HL-60 (cell line): ENCODE measurements around the gene UBAP1L.
A peak's percentile ranks its signal among the peaks of the same experiment; 100 is the strongest.

Experiments
- DNase-seq, 2 experiments: peaks; one replicate each; pipeline ENCODE4 v3.0.0-alpha.2; 2010 to 2020; ENCODE audit warnings: low read depth in 1 of 2, low spot score in 1 of 2
- H3K27ac ChIP-seq: fragments of 250-450 bp; sonication (Bioruptor Pico); replicated peaks from 2 replicates; pipeline ENCODE4 v1.5.1; 2020; ENCODE audit warnings: mild to moderate bottlenecking, moderate library complexity
- H3K27me3 ChIP-seq: fragments of 250-450 bp; sonication (Bioruptor Pico); 2 replicates; pipeline ENCODE4 v1.5.1; 2021; ENCODE audit warnings: mild to moderate bottlenecking, moderate library complexity; ENCODE audit not compliant: insufficient read depth, poor library complexity, severe bottlenecking
- H3K4me3 ChIP-seq: replicated peaks from 2 replicates; pipeline ENCODE4 v1.5.1; 2011; ENCODE audit warnings: mild to moderate bottlenecking, control low read depth, low read length; ENCODE audit not compliant: insufficient read depth
- CTCF ChIP-seq: IDR thresholded peaks from one replicate; pipeline ENCODE4 v1.5.1; 2011; ENCODE audit warnings: low read length, control low read depth, inconsistent platforms; ENCODE audit not compliant: insufficient read depth
- GABPA ChIP-seq: IDR thresholded peaks from 2 replicates; pipeline ENCODE4 v1.6.1; 2012; ENCODE audit warnings: low read depth
- POLR2AphosphoS5 ChIP-seq: IDR thresholded peaks from 2 replicates; pipeline ENCODE4 v1.6.1; 2012; ENCODE audit warnings: low read depth
- REST ChIP-seq: IDR thresholded peaks from 2 replicates; pipeline ENCODE4 v1.6.1; 2012; ENCODE audit warnings: low read depth; ENCODE audit not compliant: insufficient replicate concordance
- SPI1 ChIP-seq: IDR thresholded peaks from 2 replicates; pipeline ENCODE4 v1.6.1; 2012; ENCODE audit warnings: low read depth, mild to moderate bottlenecking, borderline replicate concordance

Gene UBAP1L

GRCh38 chr15:65051266-65051665, 63.7 kb downstream of the UBAP1L start:
- TF ChIP-seq GABPA (no peak), SPI1 (no peak), POLR2AphosphoS5 (no peak), REST (no peak), CTCF (no peak)
- DNase-seq = no peak
- H3K27me3 ChIP-seq = no peaks in the 10 kb centered on the region
- no peak overlapping the region for H3K27ac ChIP-seq
- H3K4me3 ChIP-seq = no peak overlapping the region

GRCh38 chr15:65050270-65050669, 64.7 kb downstream of the UBAP1L start:
- no peak for DNase-seq
- Histone ChIP-seq H3K4me3 (no peak overlapping the region), H3K27ac (no peak overlapping the region), H3K27me3 (no peaks in the 10 kb centered on the region)
- TF ChIP-seq CTCF (no peak), POLR2AphosphoS5 (no peak), GABPA (no peak), SPI1 (no peak), REST (no peak)

- H3K4me3 ChIP-seq = peak overlapping the region; percentile 10; the same call in 1 of the 2 replicates
- no peak overlapping the region for H3K27ac ChIP-seq
- no peaks in the 10 kb centered on the region for H3K27me3 ChIP-seq
- DNase-seq = peak; percentile 82
- no peak for TF ChIP-seq GABPA
- no peak for TF ChIP-seq SPI1
- no peak for TF ChIP-seq CTCF
- no peak for TF ChIP-seq REST
- TF ChIP-seq POLR2AphosphoS5 = no peak
Observed at GRCh38 chr15:65049418-65049840, 65.6 kb downstream of the UBAP1L start.
